ENCODE measurements around the gene SMYD3. TPM values are rescaled to one million over a fixed set of nuclear protein-coding genes. Genes with fewer than 3 reads are reported as not detected.

The SMYD3 gene
- total RNA-seq, 1 donor from 2014 or later, result 18.8 TPM

- no peak for DNase-seq (ENCODE audit: low spot score)
Observed at GRCh38 chr1:246470585-246470984, 36.5 kb downstream of the SMYD3 start.

DNA sequence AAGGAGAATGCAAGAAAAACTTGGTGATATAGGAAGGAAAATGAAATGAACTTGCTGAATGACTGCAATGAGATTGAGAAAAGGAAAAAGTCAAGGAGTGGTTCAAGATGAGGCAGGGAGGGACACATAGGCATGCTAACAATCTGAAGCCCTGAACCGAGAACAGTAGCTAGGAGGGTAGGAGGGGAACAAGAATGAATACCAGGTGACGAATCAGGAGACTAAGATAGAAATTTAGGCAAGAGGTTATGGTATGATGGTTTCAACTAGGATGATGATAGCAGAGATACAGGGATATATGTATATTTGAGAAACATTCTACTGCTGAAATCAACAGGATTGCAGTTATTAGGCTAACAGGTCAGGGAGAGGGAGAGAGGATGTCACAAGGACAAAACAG, 44.1 kb downstream of the SMYD3 start:
- no peak for DNase-seq (ENCODE audit: low spot score)

DNA sequence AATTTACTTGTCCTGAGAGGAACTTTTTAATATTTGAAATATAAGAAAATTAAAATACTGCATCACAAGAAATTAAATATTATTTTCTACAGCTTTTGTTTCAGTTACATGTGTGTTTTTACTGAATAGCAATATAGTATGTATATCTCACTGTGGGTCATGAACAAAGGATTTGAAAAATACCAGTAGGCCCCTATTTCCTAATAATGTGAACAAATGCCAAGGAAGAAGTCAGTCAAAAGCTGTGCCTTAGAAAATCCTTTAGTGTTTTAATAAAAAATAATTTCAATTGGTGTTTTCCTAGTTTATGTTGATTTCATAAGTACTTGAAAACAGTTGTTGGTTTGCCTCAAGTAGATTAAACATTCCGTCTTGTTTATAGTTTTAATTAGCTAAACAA, 46.7 kb downstream of the SMYD3 start:
- DNase-seq (ENCODE audit: low spot score), result no peak

- DNase-seq (ENCODE audit: low spot score), result no peak
Observed at GRCh38 chr1:246459221-246459620, 47.9 kb downstream of the SMYD3 start.

- no peak for DNase-seq (ENCODE audit: low spot score)
Observed at GRCh38 chr1:246455476-246455875, 51.6 kb downstream of the SMYD3 start.

GRCh38 chr1:246454655-246455054, 52.4 kb downstream of the SMYD3 start:
- DNase-seq (ENCODE audit: low spot score), result no peak

DNA sequence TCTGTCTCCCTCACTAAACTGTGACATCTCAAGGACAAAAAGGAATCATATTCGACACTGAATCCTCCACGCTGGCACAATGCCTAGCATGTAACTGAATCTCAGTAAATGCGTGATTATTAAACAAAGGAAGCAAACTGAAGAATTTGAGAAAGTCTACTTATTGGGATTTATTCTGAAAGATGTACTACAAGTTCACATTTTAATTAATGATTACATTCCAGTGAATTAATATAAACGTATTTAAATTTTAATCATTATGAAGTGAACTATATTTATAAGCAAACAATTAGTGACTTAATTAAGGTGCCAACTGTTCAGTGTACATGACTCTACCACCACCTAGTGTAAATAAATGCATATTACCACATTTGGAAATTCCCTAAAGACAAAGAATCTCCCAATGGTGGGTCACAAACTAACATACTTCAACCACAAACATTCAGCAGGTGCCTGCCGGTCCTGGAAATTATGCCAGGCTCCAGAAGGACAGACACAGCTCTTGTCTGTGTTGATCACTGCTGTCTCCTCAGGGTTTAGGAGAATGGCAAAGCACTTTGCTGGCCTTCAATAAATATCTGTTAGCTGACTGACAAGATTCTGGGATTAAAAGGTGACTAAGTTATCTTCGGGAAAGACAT, 56.3 kb downstream of the SMYD3 start:
- no peak for DNase-seq (ENCODE audit: low spot score)

DNA sequence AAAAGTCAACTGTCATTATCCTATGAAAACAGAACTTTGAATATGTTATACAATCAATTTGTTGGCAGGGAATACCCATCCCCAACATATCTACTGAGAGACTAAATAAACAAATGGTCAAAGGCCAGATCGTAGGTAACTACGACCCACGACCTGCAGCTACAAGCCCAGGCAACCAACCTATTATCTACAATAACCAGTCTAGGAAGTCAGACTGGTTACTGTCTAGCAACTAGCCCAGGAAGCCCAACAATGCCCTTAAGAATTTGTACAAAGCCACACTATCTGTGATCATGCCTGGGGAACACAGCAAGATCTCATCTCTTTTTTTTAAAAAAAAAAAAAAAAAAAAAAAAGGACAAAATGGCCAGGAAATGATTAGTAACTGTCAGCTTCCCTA, 58.7 kb downstream of the SMYD3 start:
- no peak for DNase-seq (ENCODE audit: low spot score)

DNA sequence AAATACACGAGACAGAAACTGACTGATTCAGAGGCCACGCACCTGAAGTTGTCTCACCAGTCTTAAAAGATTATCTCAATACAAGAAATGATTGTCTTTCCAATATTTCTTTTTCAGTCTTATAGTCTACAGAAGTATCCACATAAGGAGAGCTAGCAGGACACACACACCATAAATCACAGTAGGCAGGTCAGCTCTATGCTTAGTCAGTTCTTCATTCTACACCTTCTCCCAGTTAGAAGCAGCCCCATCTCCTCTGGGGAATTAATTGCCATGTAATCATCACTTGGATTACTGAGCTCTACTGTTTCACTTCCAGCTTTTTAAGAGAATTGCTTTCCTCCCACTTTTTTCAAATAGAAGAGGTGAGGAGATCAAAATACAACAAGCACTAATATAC, 59.6 kb downstream of the SMYD3 start:
- no peak for DNase-seq (ENCODE audit: low spot score)

DNA sequence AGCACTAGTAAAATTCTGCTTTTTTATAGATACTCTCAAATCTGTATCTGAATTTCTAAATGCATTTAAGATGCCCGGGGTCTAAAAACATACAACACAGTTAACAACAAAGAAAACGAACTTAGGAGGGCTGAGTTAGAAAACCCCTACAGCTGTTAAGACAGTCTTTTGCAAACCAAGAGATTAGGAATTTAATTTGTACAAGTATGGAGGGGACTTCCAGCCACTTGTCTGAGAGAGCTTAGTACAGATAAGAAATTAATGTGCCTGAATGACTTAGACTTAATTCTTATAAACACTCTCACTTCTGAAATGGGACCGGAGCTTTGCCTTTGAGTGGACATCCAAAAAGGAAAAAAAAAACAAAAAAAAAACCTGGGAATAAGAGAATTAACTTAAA, 61.6 kb downstream of the SMYD3 start:
- no peak for DNase-seq (ENCODE audit: low spot score)

- no peak for DNase-seq (ENCODE audit: low spot score)
Observed at GRCh38 chr1:246444617-246445016, 62.5 kb downstream of the SMYD3 start.

DNA sequence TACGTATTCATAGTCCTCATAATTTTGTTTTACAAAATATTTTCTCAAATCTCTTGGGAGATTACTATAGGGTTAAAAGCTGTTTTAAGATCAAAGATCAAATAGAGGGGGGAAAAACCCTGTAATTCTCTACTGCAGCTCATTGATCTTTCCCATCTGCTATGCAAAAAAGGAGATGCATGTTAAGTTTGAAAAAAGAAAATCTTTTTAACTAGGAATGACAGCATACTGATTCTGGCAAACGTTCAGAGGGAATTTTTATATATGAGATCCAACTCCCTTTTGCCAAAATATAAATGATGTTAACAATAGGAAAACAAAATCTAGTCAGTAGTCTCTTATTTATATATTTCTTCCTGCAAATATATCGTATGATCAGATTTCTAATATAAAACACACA, 69.1 kb downstream of the SMYD3 start:
- DNase-seq (ENCODE audit: low spot score), result no peak

DNA sequence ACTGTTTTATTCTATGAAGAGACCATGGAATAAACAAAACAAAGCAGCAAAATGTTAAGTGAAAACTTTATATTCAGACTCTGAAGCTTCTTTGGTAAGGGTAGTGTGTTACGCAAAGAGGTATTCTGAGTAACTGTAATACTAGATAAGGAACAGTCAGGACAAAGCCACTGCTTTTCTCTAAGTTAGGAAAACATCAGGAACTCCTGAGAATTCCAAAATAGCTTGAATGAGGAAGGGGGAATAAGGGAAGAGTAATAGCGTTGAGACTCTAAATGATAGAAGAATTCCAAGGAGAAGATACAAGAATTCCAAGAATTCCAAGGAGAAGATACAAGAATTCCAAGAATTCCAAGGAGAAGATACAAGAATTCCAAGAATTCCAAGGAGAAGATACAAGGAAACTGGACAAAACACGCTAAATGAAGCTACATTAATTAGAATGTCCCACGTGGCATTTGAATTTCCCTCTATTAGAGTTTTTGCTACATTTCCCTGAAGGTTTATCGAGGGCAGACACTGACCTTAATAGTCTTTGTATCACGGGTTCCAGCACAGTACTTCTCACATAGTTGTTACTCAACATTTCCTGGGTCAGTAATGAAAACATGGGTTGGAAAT, 71.5 kb downstream of the SMYD3 start:
- DNase-seq (ENCODE audit: low spot score), result no peak

DNA sequence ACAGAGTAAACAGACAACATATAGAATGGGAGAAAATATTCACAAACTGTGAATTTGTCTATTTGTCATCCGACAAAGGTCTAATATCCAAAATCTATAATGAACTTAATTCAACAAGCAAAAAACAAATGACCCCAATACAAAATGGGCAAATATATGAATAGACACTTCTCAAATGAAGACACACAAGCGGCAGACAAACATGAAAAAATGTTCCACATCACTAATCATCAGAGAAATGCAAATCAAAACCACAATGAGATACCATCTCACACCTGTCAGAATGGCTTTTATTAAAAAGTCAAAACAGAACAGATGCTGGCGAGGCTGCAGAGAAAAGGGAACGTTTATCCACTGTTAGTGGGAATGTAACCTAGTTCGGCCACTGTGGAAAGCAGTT, 72.7 kb downstream of the SMYD3 start:
- DNase-seq (ENCODE audit: low spot score), result no peak

- no peak for DNase-seq (ENCODE audit: low spot score)
Observed at GRCh38 chr1:246428542-246429308, 78.4 kb downstream of the SMYD3 start.

- no peak for DNase-seq (ENCODE audit: low spot score)
Observed at GRCh38 chr1:246427611-246428010, 79.5 kb downstream of the SMYD3 start.

GRCh38 chr1:246425895-246426294, 81.2 kb downstream of the SMYD3 start:
- no peak for DNase-seq (ENCODE audit: low spot score)

DNA sequence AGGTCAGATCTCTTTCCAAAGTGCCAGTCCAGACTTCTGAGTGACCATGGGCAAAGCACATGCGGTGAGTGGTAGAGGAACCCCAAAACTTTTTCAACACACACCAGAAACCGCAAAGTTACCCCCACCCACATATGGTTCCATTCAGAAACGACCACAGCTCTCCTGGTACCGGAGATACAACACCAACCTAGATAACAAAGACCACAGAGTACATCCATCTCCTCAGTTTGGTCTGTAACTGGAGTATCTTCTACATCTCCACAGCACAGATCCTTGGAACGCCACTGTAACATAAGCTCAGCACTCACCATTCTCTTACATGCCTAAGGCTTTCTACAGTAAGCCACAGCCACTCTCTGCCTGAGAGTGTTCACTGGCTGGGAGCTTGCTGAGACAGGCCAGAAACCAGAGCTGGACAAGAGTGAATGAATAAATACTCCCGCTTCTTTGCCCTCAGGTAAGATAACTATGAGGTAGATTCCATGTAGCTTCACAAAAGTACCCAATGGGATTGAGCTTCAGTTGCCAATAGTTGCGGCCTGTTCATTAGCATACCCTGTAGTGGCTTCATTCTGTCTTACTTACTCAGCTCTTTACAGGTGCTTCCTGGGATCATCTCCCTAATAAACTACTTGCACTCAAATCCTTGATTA, 81.8 kb downstream of the SMYD3 start:
- DNase-seq (ENCODE audit: low spot score), result no peak

GRCh38 chr1:246420300-246420699, 86.8 kb downstream of the SMYD3 start:
- DNase-seq (ENCODE audit: low spot score), result no peak

GRCh38 chr1:246418565-246419312, 88.3 kb downstream of the SMYD3 start:
- DNase-seq (ENCODE audit: low spot score), result no peak

DNA sequence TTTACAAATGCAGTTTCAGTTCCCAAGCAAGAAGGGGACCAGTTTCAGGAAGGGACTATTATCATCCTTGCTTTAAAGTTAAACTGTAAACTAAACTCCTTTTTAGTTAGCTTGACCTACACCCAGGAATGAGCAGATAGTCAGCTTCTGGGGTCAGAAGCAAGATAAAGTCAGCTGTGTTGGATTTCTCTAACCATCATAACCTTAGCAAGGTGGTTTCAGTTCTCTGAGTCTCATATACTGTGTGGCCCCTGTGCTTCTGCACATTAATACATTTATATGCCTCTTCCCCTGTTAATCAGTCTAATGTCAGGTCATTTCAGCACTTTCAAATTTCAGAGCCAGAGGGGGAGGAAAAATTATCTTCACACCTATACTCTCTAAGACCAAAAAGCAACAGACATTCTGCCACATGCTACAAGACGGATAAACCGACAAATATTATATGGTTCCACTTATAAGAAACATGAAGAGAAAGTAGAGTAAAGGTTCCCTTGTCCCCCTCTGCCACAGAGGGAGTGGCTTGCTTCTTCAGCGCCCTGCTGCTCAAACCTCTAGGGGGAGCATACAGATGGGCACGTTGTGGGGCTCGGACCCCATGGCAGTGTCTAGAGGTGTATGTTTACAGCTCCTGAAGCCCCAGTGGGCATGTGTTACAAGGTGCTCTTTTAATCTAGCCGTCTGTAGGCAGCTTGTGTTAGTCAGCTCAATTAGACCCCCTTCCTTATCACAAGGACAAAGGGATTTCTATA, 89.1 kb downstream of the SMYD3 start:
- DNase-seq (ENCODE audit: low spot score), result no peak

Data from mucosa of gallbladder (tissue), 1 donor.